RCC 7860 (cell line): ENCODE results near the gene C2orf49.

Experiments used
- DNase-seq: peaks from one replicate; pipeline ENCODE4 v3.0.0-alpha.2; 2015; ENCODE audit warnings: low spot score
- FAIRE-seq: peaks from 2 replicates; lab custom pipeline; 2012; peaks lifted over from hg19 to GRCh38; lab: Jason Lieb, UNC

Gene C2orf49

GRCh38 chr2:105380432-105381100 is 43.2 kb downstream of the C2orf49 start:
- no peak for FAIRE-seq
- no peak for DNase-seq

- FAIRE-seq: no peak
Observed at GRCh38 chr2:105381101-105381668, 43.8 kb downstream of the C2orf49 start.

GRCh38 chr2:105382177-105382576 is 44.8 kb downstream of the C2orf49 start:
- FAIRE-seq: no peak
- no peak for DNase-seq

More at GRCh38 chr2:105381101-105381668, 43.8 kb downstream of the C2orf49 start:
- DNase-seq: no peak

GRCh38 chr2:105383432-105384166 is 46.3 kb downstream of the C2orf49 start:
- FAIRE-seq (no peak), DNase-seq (no peak)

GRCh38 chr2:105384216-105384615 is 46.9 kb downstream of the C2orf49 start:
- FAIRE-seq: no peak

GRCh38 chr2:105384861-105385260 is 47.5 kb downstream of the C2orf49 start:
- FAIRE-seq: no peak
- no peak for DNase-seq

More at GRCh38 chr2:105384216-105384615, 46.9 kb downstream of the C2orf49 start:
- no peak for DNase-seq

GRCh38 chr2:105385731-105386540 is 48.6 kb downstream of the C2orf49 start:
- DNase-seq (no peak), FAIRE-seq (no peak)

GRCh38 chr2:105387225-105387624 is 49.9 kb downstream of the C2orf49 start:
- peak; percentile 64 for DNase-seq
- FAIRE-seq: peak; percentile 64

GRCh38 chr2:105388971-105389381 is 51.6 kb downstream of the C2orf49 start:
- no peak for DNase-seq
- FAIRE-seq: no peak

GRCh38 chr2:105390454-105390853 is 53.1 kb downstream of the C2orf49 start:
- DNase-seq (no peak), FAIRE-seq (no peak)

GRCh38 chr2:105391058-105391627 is 53.8 kb downstream of the C2orf49 start:
- DNase-seq (peak; percentile 64), FAIRE-seq (no peak)

GRCh38 chr2:105391763-105392662 is 54.7 kb downstream of the C2orf49 start:
- no peak for FAIRE-seq
- DNase-seq: no peak

GRCh38 chr2:105393373-105394055 is 56.2 kb downstream of the C2orf49 start:
- DNase-seq (no peak), FAIRE-seq (no peak)

GRCh38 chr2:105394951-105395611 is 57.7 kb downstream of the C2orf49 start:
- FAIRE-seq (no peak), DNase-seq (no peak)

- no peak for DNase-seq
- no peak for FAIRE-seq
Observed at GRCh38 chr2:105395691-105396090, 58.4 kb downstream of the C2orf49 start.

GRCh38 chr2:105396254-105397024 is 59.1 kb downstream of the C2orf49 start:
- DNase-seq: peak; percentile 90
- FAIRE-seq: peak; percentile 93

- peak; percentile 59 for DNase-seq
- no peak for FAIRE-seq
Observed at GRCh38 chr2:105397025-105397722, 59.8 kb downstream of the C2orf49 start.
